ENCODE measurements around the gene CHM. TPM values are rescaled to one million over a fixed set of nuclear protein-coding genes. Genes with fewer than 3 reads are reported as not detected.

Gene CHM
- total RNA-seq, 1 donor from 2014 or later = 33.3 TPM

DNA sequence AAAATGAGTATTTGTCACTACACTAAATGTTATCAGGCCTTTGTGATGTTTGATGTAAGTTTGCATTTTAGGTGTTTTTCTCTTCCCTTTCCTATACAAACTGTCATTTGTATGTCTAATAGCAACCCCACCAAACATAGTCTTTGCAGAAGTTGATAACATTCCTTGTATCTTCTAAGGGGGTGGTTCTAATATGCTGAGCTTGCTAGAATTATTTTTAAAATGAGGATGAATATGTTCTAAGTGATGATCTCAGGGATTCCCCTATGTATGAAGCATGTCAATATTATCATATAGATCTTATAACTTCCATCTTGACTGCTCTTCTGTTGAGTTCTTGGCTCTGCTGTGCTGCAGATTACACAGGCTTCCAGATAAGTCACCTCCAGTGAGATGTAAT lies 3.1 kb downstream of the CHM start:
- H3K27me3 Mint-ChIP-seq (ENCODE audit: low read depth, unreplicated experiment) = no peaks in the 10 kb centered on the region

DNA sequence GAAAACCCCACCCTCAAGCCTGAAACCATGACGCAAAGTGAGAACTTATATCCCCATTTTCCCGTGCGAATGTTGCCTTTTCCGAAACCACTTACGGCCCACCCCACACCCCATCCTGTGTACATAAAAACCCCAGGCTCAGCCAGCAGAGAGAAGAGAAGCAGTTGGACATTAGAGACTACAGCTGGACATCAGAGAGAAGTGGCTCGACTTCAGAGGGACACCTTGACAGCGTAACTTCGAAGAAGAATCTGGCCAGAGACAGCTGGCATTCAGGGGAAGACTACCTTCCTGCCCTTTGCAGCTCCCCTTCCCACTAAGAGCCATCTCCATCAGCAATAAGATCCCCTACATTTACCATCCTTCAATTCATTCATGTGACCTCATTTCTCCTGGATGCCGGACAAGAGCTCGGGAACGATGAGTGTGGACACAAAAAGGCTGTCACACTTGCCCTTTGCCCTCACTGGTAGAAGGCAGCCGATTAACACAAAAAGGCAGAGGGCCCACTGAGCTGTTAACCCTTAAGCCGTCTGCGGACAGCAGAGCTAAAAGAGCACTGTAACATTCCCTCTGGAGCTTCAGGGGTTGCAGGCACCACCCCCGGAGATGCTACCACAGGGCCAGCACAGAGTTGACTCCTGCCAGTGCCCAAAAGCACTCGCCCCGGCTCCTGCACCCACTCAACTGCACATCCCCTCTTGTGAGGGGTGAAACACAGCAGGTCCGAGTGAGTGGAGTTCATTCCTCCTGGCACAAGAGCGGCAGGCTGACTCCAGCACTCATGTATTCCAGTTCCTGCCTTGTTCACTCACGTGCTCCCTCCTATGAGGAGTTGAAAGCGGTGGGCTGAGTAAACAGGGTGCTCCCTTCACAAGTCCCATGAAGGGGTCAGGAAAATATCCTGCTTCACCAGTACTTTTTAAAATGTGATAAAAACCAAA lies 7.5 kb downstream of the CHM start:
- Mint-ChIP-seq H3K9me3 (ENCODE audit: unreplicated experiment) (no peaks in the 10 kb centered on the region), H3K27me3 (ENCODE audit: low read depth, unreplicated experiment) (no peaks in the 10 kb centered on the region), H3K4me1 (ENCODE audit: low read depth, unreplicated experiment) (no peaks in the 10 kb centered on the region), H3K27ac (ENCODE audit: unreplicated experiment) (no peak overlapping the region), H3K4me3 (ENCODE audit: unreplicated experiment) (no peak overlapping the region), H3K36me3 (ENCODE audit: low read depth, unreplicated experiment) (peaks cover 2% of the 10 kb centered on the region)
- Histone ChIP-seq H3K79me2 (ENCODE audit: insufficient read depth, low read length) (peaks cover 92% of the 10 kb centered on the region), H3K27ac (ENCODE audit: low read depth, low read length) (no peak overlapping the region), H2AFZ (ENCODE audit: low read depth, low read length) (no peak overlapping the region), H3K9me3 (ENCODE audit: insufficient read depth, low read depth, low read length) (no peaks in the 10 kb centered on the region), H3K27me3 (ENCODE audit: insufficient read depth, low read length) (no peaks in the 10 kb centered on the region), H3K4me3 (ENCODE audit: insufficient read depth, low read depth, low read length) (no peak overlapping the region), H3K4me2 (ENCODE audit: low read length) (no peak overlapping the region), H3K9ac (ENCODE audit: low read length) (no peak overlapping the region), H4K20me1 (ENCODE audit: insufficient read depth, low read length) (peaks cover 23% of the 10 kb centered on the region), H3K36me3 (ENCODE audit: insufficient read depth, low read length) (no peaks in the 10 kb centered on the region), H3K4me1 (ENCODE audit: insufficient read depth, low read length) (no peaks in the 10 kb centered on the region)
- TF ChIP-seq, protein P1, sequence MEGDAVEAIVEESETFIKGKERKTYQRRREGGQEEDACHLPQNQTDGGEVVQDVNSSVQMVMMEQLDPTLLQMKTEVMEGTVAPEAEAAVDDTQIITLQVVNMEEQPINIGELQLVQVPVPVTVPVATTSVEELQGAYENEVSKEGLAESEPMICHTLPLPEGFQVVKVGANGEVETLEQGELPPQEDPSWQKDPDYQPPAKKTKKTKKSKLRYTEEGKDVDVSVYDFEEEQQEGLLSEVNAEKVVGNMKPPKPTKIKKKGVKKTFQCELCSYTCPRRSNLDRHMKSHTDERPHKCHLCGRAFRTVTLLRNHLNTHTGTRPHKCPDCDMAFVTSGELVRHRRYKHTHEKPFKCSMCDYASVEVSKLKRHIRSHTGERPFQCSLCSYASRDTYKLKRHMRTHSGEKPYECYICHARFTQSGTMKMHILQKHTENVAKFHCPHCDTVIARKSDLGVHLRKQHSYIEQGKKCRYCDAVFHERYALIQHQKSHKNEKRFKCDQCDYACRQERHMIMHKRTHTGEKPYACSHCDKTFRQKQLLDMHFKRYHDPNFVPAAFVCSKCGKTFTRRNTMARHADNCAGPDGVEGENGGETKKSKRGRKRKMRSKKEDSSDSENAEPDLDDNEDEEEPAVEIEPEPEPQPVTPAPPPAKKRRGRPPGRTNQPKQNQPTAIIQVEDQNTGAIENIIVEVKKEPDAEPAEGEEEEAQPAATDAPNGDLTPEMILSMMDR (IDR thresholded peaks at IDR 0.05; ENCODE audit: insufficient read depth, low read depth, low read length) = no peak
- TF ChIP-seq EZH2 (IDR thresholded peaks at IDR 0.05; ENCODE audit: insufficient read depth, low read length) = no peak
- no peak for FAIRE-seq
- DNase-seq (ENCODE audit: low read depth) = no peak

More for the DNA sequence above, 3.1 kb downstream of the CHM start:
- H3K36me3 ChIP-seq (ENCODE audit: insufficient read depth, low read length) = no peaks in the 10 kb centered on the region
- no peak overlapping the region for H3K4me3 ChIP-seq (ENCODE audit: insufficient read depth, low read depth, low read length)
- no peaks in the 10 kb centered on the region for H3K9me3 ChIP-seq (ENCODE audit: insufficient read depth, low read depth, low read length)
- TF ChIP-seq EZH2 (IDR thresholded peaks at IDR 0.05; ENCODE audit: insufficient read depth, low read length) = no peak
- TF ChIP-seq, protein P1 (IDR thresholded peaks at IDR 0.05; ENCODE audit: insufficient read depth, low read depth, low read length) = no peak
- peaks cover 2% of the 10 kb centered on the region for H3K36me3 Mint-ChIP-seq (ENCODE audit: low read depth, unreplicated experiment)
- no peak overlapping the region for H3K27ac Mint-ChIP-seq (ENCODE audit: unreplicated experiment)
- DNase-seq (ENCODE audit: low read depth) = no peak
- peaks cover 16% of the 10 kb centered on the region for H4K20me1 ChIP-seq (ENCODE audit: insufficient read depth, low read length)
- no peaks in the 10 kb centered on the region for H3K9me3 Mint-ChIP-seq (ENCODE audit: unreplicated experiment)
- no peak overlapping the region for H3K4me3 Mint-ChIP-seq (ENCODE audit: unreplicated experiment)
- no peaks in the 10 kb centered on the region for H3K4me1 Mint-ChIP-seq (ENCODE audit: low read depth, unreplicated experiment)
- H3K27me3 ChIP-seq (ENCODE audit: insufficient read depth, low read length) = no peaks in the 10 kb centered on the region
- no peak overlapping the region for H3K27ac ChIP-seq (ENCODE audit: low read depth, low read length)
- peak; percentile 64 for FAIRE-seq
- H3K9ac ChIP-seq (ENCODE audit: low read length) = no peak overlapping the region
- no peak overlapping the region for H3K4me2 ChIP-seq (ENCODE audit: low read length)
- H3K4me1 ChIP-seq (ENCODE audit: insufficient read depth, low read length) = peaks cover 8% of the 10 kb centered on the region
- H3K79me2 ChIP-seq (ENCODE audit: insufficient read depth, low read length) = peaks cover 77% of the 10 kb centered on the region
- no peak overlapping the region for H2AFZ ChIP-seq (ENCODE audit: low read depth, low read length)

DNA sequence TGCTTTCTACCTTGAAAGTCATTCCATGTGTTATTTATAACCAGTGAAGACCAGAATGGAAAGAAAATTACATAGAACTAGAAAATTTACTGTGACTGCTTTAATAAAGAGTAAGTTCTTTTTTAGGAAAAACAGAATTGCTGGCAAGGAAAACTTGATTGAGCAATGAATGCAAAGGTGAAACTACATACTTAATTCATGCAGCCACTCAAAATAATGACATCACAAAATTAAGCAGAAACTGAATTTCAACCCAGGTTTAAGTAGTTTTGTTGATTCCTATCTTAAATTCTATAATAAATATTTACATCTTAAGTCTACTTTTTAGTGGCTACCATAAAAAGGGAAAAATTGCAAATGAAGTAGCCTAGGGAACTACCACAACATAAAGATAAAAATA lies 14.0 kb downstream of the CHM start:
- H3K27me3 ChIP-seq (ENCODE audit: insufficient read depth, low read length) = no peaks in the 10 kb centered on the region
- no peaks in the 10 kb centered on the region for H3K36me3 ChIP-seq (ENCODE audit: insufficient read depth, low read length)
- FAIRE-seq (no peak), DNase-seq (ENCODE audit: low read depth) (no peak)
- H3K79me2 ChIP-seq (ENCODE audit: insufficient read depth, low read length) = peaks cover 75% of the 10 kb centered on the region
- TF ChIP-seq EZH2 (IDR thresholded peaks at IDR 0.05; ENCODE audit: insufficient read depth, low read length) = no peak
- TF ChIP-seq, protein P1 (IDR thresholded peaks at IDR 0.05; ENCODE audit: insufficient read depth, low read depth, low read length) = no peak
- H3K27me3 Mint-ChIP-seq (ENCODE audit: low read depth, unreplicated experiment) = no peaks in the 10 kb centered on the region
- H4K20me1 ChIP-seq (ENCODE audit: insufficient read depth, low read length) = peaks cover 15% of the 10 kb centered on the region
- no peaks in the 10 kb centered on the region for H3K36me3 Mint-ChIP-seq (ENCODE audit: low read depth, unreplicated experiment)
- no peaks in the 10 kb centered on the region for H3K9me3 ChIP-seq (ENCODE audit: insufficient read depth, low read depth, low read length)
- no peaks in the 10 kb centered on the region for H3K4me1 ChIP-seq (ENCODE audit: insufficient read depth, low read length)
- H3K27ac Mint-ChIP-seq (ENCODE audit: unreplicated experiment) = no peak overlapping the region
- no peak overlapping the region for H2AFZ ChIP-seq (ENCODE audit: low read depth, low read length)
- H3K9ac ChIP-seq (ENCODE audit: low read length) = no peak overlapping the region
- H3K4me3 ChIP-seq (ENCODE audit: insufficient read depth, low read depth, low read length) = no peak overlapping the region
- no peak overlapping the region for H3K4me2 ChIP-seq (ENCODE audit: low read length)
- no peak overlapping the region for H3K27ac ChIP-seq (ENCODE audit: low read depth, low read length)
- H3K9me3 Mint-ChIP-seq (ENCODE audit: unreplicated experiment) = no peaks in the 10 kb centered on the region
- no peaks in the 10 kb centered on the region for H3K4me1 Mint-ChIP-seq (ENCODE audit: low read depth, unreplicated experiment)
- H3K4me3 Mint-ChIP-seq (ENCODE audit: unreplicated experiment) = no peak overlapping the region
